OCI-LY7 (cell line): ENCODE measurements around the gene FOXL1. TPM values are rescaled to one million over a fixed set of nuclear protein-coding genes. Genes with fewer than 3 reads are reported as not detected.

ENCODE experiments used
- BruUV-seq: library from RNA; stranded (reverse); fragments of 400-500 nt; replicated peaks from 2 replicates; lab custom pipeline; 2021; lab: Mats Ljungman, UMichigan
- CTCF ChIA-PET: fragments of 300-600 bp; sonication (Branson Sonifier 250); formaldehyde crosslinking; loops from one replicate; lab custom pipeline; 2022; ENCODE audit warnings: antibody characterized with exemption; ENCODE audit not compliant: unreplicated experiment; lab: Charles Lee
- POLR2A ChIA-PET: fragments of 300-600 bp; sonication (Branson Sonifier 250); formaldehyde crosslinking; loops from one replicate; lab custom pipeline; 2022; ENCODE audit warnings: antibody characterized with exemption; lab: Charles Lee
- DNase-seq: peaks from one replicate; pipeline ENCODE4 v3.0.0-alpha.2; 2015; ENCODE audit warnings: low spot score
- H2AFZ ChIP-seq: fragments of 200-600 bp; sonication (generic), shearing (Covaris generic); 2 replicates; pipeline ENCODE4 v1.6.1; 2014; ENCODE audit warnings: mild to moderate bottlenecking, antibody characterized with exemption, low read length, moderate library complexity
- H3K27ac ChIP-seq: fragments of 200-600 bp; sonication (generic); 2 replicates; pipeline ENCODE4 v1.5.1; 2014; ENCODE audit warnings: mixed run types, low read depth, mild to moderate bottlenecking, moderate library complexity, low read length, inconsistent platforms; ENCODE audit not compliant: poor library complexity, severe bottlenecking
- H3K36me3 ChIP-seq: fragments of 200-600 bp; sonication (generic); 2 replicates; pipeline ENCODE4 v1.6.1; 2014; ENCODE audit warnings: mild to moderate bottlenecking, antibody characterized with exemption, low read length, moderate library complexity, mixed read lengths; ENCODE audit not compliant: insufficient read depth
- H3K4me1 ChIP-seq: fragments of 200-600 bp; sonication (generic); 2 replicates; pipeline ENCODE4 v1.5.1; 2014; ENCODE audit warnings: mild to moderate bottlenecking, low read length; ENCODE audit not compliant: insufficient read depth, poor library complexity, severe bottlenecking
- H3K4me2 ChIP-seq: fragments of 200-600 bp; sonication (generic); 2 replicates; pipeline ENCODE4 v1.6.1; 2014; ENCODE audit warnings: mild to moderate bottlenecking, low read length
- H3K4me3 ChIP-seq: fragments of 200-600 bp; sonication (generic); 2 replicates; pipeline ENCODE4 v1.5.1; 2014; ENCODE audit warnings: mild to moderate bottlenecking, low read depth, low read length; ENCODE audit not compliant: poor library complexity, severe bottlenecking
- H3K79me2 ChIP-seq: fragments of 200-600 bp; sonication (generic); 2 replicates; pipeline ENCODE4 v1.6.1; 2016; ENCODE audit warnings: low read depth, mild to moderate bottlenecking, low read length, moderate library complexity, mixed read lengths; ENCODE audit not compliant: insufficient read depth
- H3K9me2 ChIP-seq: fragments of 200-600 bp; sonication (generic); 2 replicates; pipeline ENCODE4 v1.6.1; 2016; ENCODE audit warnings: mild to moderate bottlenecking, low read length, mixed read lengths; ENCODE audit not compliant: insufficient read depth
- H3K9me3 ChIP-seq: fragments of 200-600 bp; sonication (generic); 2 replicates; pipeline ENCODE4 v1.6.1; 2014; ENCODE audit warnings: mild to moderate bottlenecking, mixed run types, low read length, mixed read lengths
- H4K20me1 ChIP-seq: fragments of 200-600 bp; sonication (generic); 2 replicates; pipeline ENCODE4 v1.6.1; 2014; ENCODE audit warnings: mild to moderate bottlenecking, antibody characterized with exemption, low read length, moderate library complexity, mixed read lengths; ENCODE audit not compliant: insufficient read depth
- EZH2phosphoT487 ChIP-seq: fragments of 200-600 bp; sonication (generic); IDR thresholded peaks from 2 replicates; pipeline ENCODE4 v1.6.1; 2018; ENCODE audit warnings: low read depth, borderline replicate concordance, mild to moderate bottlenecking, mixed run types, antibody characterized with exemption, low read length, moderate library complexity, mixed read lengths
- intact Hi-C: fragments of 100-400 bp; cut with micrococcal nuclease; formaldehyde crosslinking; loops from one replicate; pipeline ENCODE4 v1.10.0; 2022; ENCODE audit not compliant: unreplicated experiment
- total RNA-seq, 2 experiments: library from RNA; depleted of rRNA in 1 of 2; stranded (reverse); fragments of >200 nt in 1 of 2; shearing (Covaris generic) in 1 of 2; gene quantifications; 2 replicates each; pipeline ENCODE4 v1.2.3, GENCODE V29; 2014 to 2022
- TF ChIP-seq, protein P1 (sequence below): fragments of 200-600 bp; sonication (generic); conservative IDR thresholded peaks from 2 replicates; pipeline ENCODE4 v1.5.1; 2014; ENCODE audit warnings: mild to moderate bottlenecking, antibody characterized with exemption, low read length, moderate library complexity, mixed read lengths

The FOXL1 gene
- total RNA-seq, 2 experiments from 2014 or later, result 1.7 to 1.8 TPM

DNA sequence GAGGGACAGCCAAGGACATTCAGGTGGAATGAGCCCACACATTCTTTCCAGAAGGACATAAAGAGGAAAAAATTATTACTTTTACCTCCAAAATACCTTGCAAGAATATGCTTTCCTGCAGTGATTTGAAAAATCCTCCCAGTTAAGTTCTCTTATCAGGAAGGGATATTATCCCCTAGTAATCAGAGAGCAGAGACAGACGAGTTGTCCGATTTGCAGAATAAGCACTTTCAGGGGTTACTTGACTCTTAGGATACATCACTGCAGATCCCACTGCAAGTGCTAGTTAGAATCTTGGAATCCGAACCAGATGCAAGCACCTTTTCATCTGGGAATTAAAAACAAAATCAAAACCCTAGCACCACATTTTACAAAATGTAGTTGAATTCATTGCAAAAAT is 33.6 kb downstream of the FOXL1 start:
- no peaks in the 10 kb centered on the region for H3K36me3 ChIP-seq
- H3K4me2 ChIP-seq, result no peak overlapping the region
- H3K79me2 ChIP-seq, result no peaks in the 10 kb centered on the region
- H4K20me1 ChIP-seq, result peaks cover 4% of the 10 kb centered on the region; the same call in 1 of the 2 replicates
- H3K27ac ChIP-seq, result no peak overlapping the region
- peaks cover 5% of the 10 kb centered on the region for H3K4me1 ChIP-seq
- no peak overlapping the region for H3K4me3 ChIP-seq
- intact Hi-C loops, result no loop called here
- no peak for TF ChIP-seq EZH2phosphoT487
- TF ChIP-seq, protein P1, sequence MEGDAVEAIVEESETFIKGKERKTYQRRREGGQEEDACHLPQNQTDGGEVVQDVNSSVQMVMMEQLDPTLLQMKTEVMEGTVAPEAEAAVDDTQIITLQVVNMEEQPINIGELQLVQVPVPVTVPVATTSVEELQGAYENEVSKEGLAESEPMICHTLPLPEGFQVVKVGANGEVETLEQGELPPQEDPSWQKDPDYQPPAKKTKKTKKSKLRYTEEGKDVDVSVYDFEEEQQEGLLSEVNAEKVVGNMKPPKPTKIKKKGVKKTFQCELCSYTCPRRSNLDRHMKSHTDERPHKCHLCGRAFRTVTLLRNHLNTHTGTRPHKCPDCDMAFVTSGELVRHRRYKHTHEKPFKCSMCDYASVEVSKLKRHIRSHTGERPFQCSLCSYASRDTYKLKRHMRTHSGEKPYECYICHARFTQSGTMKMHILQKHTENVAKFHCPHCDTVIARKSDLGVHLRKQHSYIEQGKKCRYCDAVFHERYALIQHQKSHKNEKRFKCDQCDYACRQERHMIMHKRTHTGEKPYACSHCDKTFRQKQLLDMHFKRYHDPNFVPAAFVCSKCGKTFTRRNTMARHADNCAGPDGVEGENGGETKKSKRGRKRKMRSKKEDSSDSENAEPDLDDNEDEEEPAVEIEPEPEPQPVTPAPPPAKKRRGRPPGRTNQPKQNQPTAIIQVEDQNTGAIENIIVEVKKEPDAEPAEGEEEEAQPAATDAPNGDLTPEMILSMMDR, result no peak
- no peak for DNase-seq
- BruUV-seq, result no TSS peak
- H2AFZ ChIP-seq, result no peak overlapping the region
- ChIA-PET POLR2A (no interaction called here), CTCF (no interaction called here)
- H3K9me2 ChIP-seq, result no peaks in the 10 kb centered on the region
- H3K9me3 ChIP-seq, result no peaks in the 10 kb centered on the region

DNA sequence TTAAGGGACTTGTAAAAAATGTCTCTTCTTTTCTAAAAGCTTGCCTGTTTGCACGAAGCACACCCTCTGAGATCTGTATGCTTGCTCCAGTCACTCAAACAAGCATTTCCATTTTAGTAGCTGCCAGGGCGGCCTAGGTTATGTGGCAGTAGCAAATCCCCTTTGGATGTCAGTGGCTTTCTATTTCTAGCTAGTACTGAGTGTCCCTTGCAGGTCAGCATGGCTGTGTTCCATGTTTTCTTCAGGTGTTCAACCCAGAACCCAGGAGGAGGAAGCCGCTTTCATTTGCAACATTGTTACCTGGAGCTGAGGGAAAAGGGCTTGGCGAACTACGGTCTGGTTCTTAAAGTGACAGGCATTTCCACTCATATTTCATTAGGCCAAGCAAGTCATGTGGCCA is 36.4 kb downstream of the FOXL1 start:
- POLR2A ChIA-PET, result interaction anchor here (1.2 kb wide), 1 partner anchor 9 kb away, joined by 7 read pairs; no protein-coding TSS in a partner anchor
- H3K4me3 ChIP-seq, result no peak overlapping the region
- no peak overlapping the region for H3K4me2 ChIP-seq
- peaks cover 5% of the 10 kb centered on the region for H3K4me1 ChIP-seq
- H3K9me2 ChIP-seq, result no peaks in the 10 kb centered on the region
- BruUV-seq, result no TSS peak
- no peak overlapping the region for H2AFZ ChIP-seq
- no peaks in the 10 kb centered on the region for H3K9me3 ChIP-seq
- peaks cover 4% of the 10 kb centered on the region; the same call in 1 of the 2 replicates for H4K20me1 ChIP-seq
- H3K36me3 ChIP-seq, result no peaks in the 10 kb centered on the region
- CTCF ChIA-PET, result no interaction called here
- no peaks in the 10 kb centered on the region for H3K79me2 ChIP-seq
- TF ChIP-seq, protein P1, result no peak
- TF ChIP-seq EZH2phosphoT487, result no peak
- no peak overlapping the region for H3K27ac ChIP-seq
- intact Hi-C loops, result no loop called here
- no peak for DNase-seq

DNA sequence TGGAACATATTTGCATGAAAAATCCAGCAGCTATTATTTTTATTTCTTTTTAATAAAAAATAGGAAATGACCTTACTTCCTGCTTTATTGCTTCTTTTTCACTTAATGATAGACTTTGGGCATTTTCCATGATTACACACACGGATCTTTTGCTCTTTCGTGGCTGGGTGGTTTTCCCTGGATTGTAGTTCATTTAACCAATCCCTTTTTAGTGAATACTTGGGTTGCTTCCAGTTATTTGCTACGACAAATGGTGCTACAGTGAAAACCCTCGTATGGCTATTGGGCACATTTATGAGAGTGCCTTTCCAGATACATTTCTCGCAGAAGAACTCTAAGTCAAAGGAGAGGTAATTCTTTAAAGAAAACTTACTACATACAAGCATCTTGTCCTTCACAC is 38.6 kb downstream of the FOXL1 start:
- no peak for DNase-seq
- Histone ChIP-seq H3K4me1 (peaks cover 5% of the 10 kb centered on the region), H3K9me3 (no peaks in the 10 kb centered on the region), H4K20me1 (peaks cover 3% of the 10 kb centered on the region; the same call in 1 of the 2 replicates), H3K36me3 (no peaks in the 10 kb centered on the region), H3K4me3 (no peak overlapping the region), H2AFZ (no peak overlapping the region), H3K27ac (no peak overlapping the region), H3K4me2 (no peak overlapping the region), H3K79me2 (no peaks in the 10 kb centered on the region), H3K9me2 (no peaks in the 10 kb centered on the region)
- BruUV-seq, result no TSS peak
- TF ChIP-seq, protein P1, result no peak
- no peak for TF ChIP-seq EZH2phosphoT487
- CTCF ChIA-PET, result no interaction called here
- POLR2A ChIA-PET, result no interaction called here
- intact Hi-C loops, result no loop called here
